ENCODE data around the gene HIRIP3. TPM values are rescaled to one million over a fixed set of nuclear protein-coding genes. Genes with fewer than 3 reads are reported as not detected.

HIRIP3 gene
- total and polyA plus RNA-seq, 2 experiments from 2014 or later = 10.4 to 18.5 TPM

GRCh38 chr16:29963021-29963743 lies 32.2 kb downstream of the HIRIP3 start:
- no peaks in the 10 kb centered on the region for H3K9me3 Mint-ChIP-seq

GRCh38 chr16:29962344-29962994 lies 32.9 kb downstream of the HIRIP3 start:
- Histone ChIP-seq H2AFZ (peak overlapping the region; percentile 94), H3K4me3 (peak overlapping the region; percentile 83), H3K4me1 (ENCODE audit: insufficient read depth) (peaks cover 6% of the 10 kb centered on the region), H3K36me3 (ENCODE audit: insufficient read depth) (no peaks in the 10 kb centered on the region), H3K9me2 (ENCODE audit: insufficient read depth) (no peaks in the 10 kb centered on the region), H3K79me2 (replicated peaks; ENCODE audit: insufficient read depth) (no peaks in the 10 kb centered on the region), H4K20me1 (replicated peaks; ENCODE audit: insufficient read depth) (no peaks in the 10 kb centered on the region), H3K27ac (ENCODE audit: low read depth) (no peak overlapping the region), H3F3A (replicated peaks; ENCODE audit: low read depth) (0 out of 2 replicates have a peak, but pooled peaks cover 6% of the 10 kb centered on the region), H3K27me3 (ENCODE audit: insufficient read depth) (no peaks in the 10 kb centered on the region), H3K4me2 (peak overlapping the region; percentile 88)
- TF ChIP-seq REST (IDR thresholded peaks at IDR 0.05; ENCODE audit: unreplicated experiment) = no peak
- TF ChIP-seq ZNF114 (CRISPR knock-in tag; IDR thresholded peaks at IDR 0.05) = no peak
- TF ChIP-seq STAT1 (IDR thresholded peaks at IDR 0.05; ENCODE audit: unreplicated experiment) = no peak
- no peak for TF ChIP-seq CREB1 (CRISPR knock-in tag; IDR thresholded peaks at IDR 0.05; ENCODE audit: low read depth)
- TF ChIP-seq EZH2phosphoT487 (IDR thresholded peaks at IDR 0.05; ENCODE audit: unreplicated experiment) = no peak
- no peak for TF ChIP-seq JUNB (IDR thresholded peaks at IDR 0.05; ENCODE audit: unreplicated experiment)
- no peak for TF ChIP-seq NANOG (IDR thresholded peaks at IDR 0.05; ENCODE audit: borderline replicate concordance)
- TF ChIP-seq CTCF (conservative IDR thresholded peaks at IDR 0.05; ENCODE audit: low read depth in 2 of 2) = no peak
- DNase-seq (ENCODE audit: low spot score) (no peak), ATAC-seq (no peak)
- Mint-ChIP-seq H3K36me3 (ENCODE audit: low read depth) (peaks cover 6% of the 10 kb centered on the region; the same call in 1 of the 3 replicates), H3K4me3 (peak overlapping the region; percentile 84), H3K27me3 (ENCODE audit: insufficient read depth, low read depth, poor library complexity) (peaks cover 10% of the 10 kb centered on the region), H3K4me1 (peaks cover 16% of the 10 kb centered on the region), H3K9me3 (no peaks in the 10 kb centered on the region), H3K27ac (no peak overlapping the region; the same call in 1 of the 2 replicates)

More at GRCh38 chr16:29963021-29963743, 32.2 kb downstream of the HIRIP3 start:
- Histone ChIP-seq H3K27ac (ENCODE audit: low read depth) (no peak overlapping the region), H3K9me2 (ENCODE audit: insufficient read depth) (no peaks in the 10 kb centered on the region), H3K4me2 (peak overlapping the region; percentile 88), H3K27me3 (ENCODE audit: insufficient read depth) (no peaks in the 10 kb centered on the region), H3K4me3 (no peak overlapping the region; the same call in 1 of the 2 replicates), H3K4me1 (ENCODE audit: insufficient read depth) (peaks cover 6% of the 10 kb centered on the region), H3K36me3 (ENCODE audit: insufficient read depth) (no peaks in the 10 kb centered on the region), H3K79me2 (replicated peaks; ENCODE audit: insufficient read depth) (no peaks in the 10 kb centered on the region), H4K20me1 (replicated peaks; ENCODE audit: insufficient read depth) (no peaks in the 10 kb centered on the region), H3F3A (replicated peaks; ENCODE audit: low read depth) (0 out of 2 replicates have a peak, but pooled peaks cover 6% of the 10 kb centered on the region), H2AFZ (0 out of 2 replicates have a peak overlapping the region, but pooled peaks have one; percentile 94)
- Mint-ChIP-seq H3K27me3 (ENCODE audit: insufficient read depth, low read depth, poor library complexity) (peaks cover 8% of the 10 kb centered on the region), H3K36me3 (ENCODE audit: low read depth) (peaks cover 7% of the 10 kb centered on the region; the same call in 2 of the 3 replicates), H3K27ac (no peak overlapping the region), H3K4me1 (peaks cover 16% of the 10 kb centered on the region), H3K4me3 (peak overlapping the region; percentile 84)
- DNase-seq (ENCODE audit: low spot score) = no peak
- no peak for ATAC-seq
- TF ChIP-seq JUNB (IDR thresholded peaks at IDR 0.05; ENCODE audit: unreplicated experiment) = no peak
- TF ChIP-seq REST (IDR thresholded peaks at IDR 0.05; ENCODE audit: unreplicated experiment) = no peak
- TF ChIP-seq EZH2phosphoT487 (IDR thresholded peaks at IDR 0.05; ENCODE audit: unreplicated experiment) = no peak

All from GM23338 (cell line).